Prostate gland (tissue), 2 donors: ENCODE results near the gene MEAK7. TPM values are rescaled to one million over a fixed set of nuclear protein-coding genes. Genes with fewer than 3 reads are reported as not detected.
A peak's percentile ranks its signal among the peaks of the same experiment; 100 is the strongest.

ENCODE experiments used
- DNase-seq: peaks from one replicate; pipeline ENCODE4 v3.0.0-alpha.2; 2019; ENCODE audit warnings: low spot score
- H3K27ac ChIP-seq, 2 donors: fragments of 200-600 bp; sonication (generic); 2 replicates each; pipeline ENCODE4 v1.5.1; 2017 to 2019
- H3K27me3 ChIP-seq: fragments of 200-600 bp; sonication (generic); replicated peaks from 2 replicates; pipeline ENCODE4 v1.5.1; 2019; ENCODE audit not compliant: insufficient read depth
- H3K36me3 ChIP-seq, 2 donors: fragments of 200-600 bp; sonication (generic); 1 replicate in 1 of 2; 2 replicates in 1 of 2; pipeline versions ENCODE4 v1.5.1 to v1.8.1; 2017 to 2019
- H3K4me1 ChIP-seq: fragments of 200-600 bp; sonication (generic); replicated peaks from 2 replicates; pipeline ENCODE4 v1.5.1; 2019
- H3K4me3 ChIP-seq, 2 donors: fragments of 200-600 bp; sonication (generic); 2 replicates each; pipeline ENCODE4 v1.5.1; 2017 to 2019
- H3K9me3 ChIP-seq: fragments of 200-600 bp; sonication (generic); 2 replicates; pipeline ENCODE4 v1.5.1; 2017
- CTCF ChIP-seq, 4 experiments: fragments of 200-600 bp in 2 of 4; fragments of 450-650 bp in 2 of 4; sonication (generic) in 2 of 4; IDR thresholded peaks; 1 replicate in 3 of 4; 2 replicates in 1 of 4; pipeline ENCODE4 v1.5.1; 2016 to 2019; ENCODE audit warnings: antibody characterized with exemption in 4 of 4, mild to moderate bottlenecking in 2 of 4, moderate library complexity in 2 of 4
- POLR2A ChIP-seq: fragments of 450-650 bp; IDR thresholded peaks from one replicate; pipeline ENCODE4 v1.6.1; 2016; ENCODE audit warnings: antibody characterized with exemption, mild to moderate bottlenecking
- POLR2AphosphoS5 ChIP-seq: sonication (generic); formaldehyde crosslinking; IDR thresholded peaks from one replicate; pipeline ENCODE4 v1.6.1; 2017; ENCODE audit warnings: antibody characterized with exemption
- WGBS: methylation state at CpG from one replicate; pipeline ENCODE4 v1.1.5; 2018; 5-methylcytosine and 5-hydroxymethylcytosine counted together
- intact Hi-C: fragments of 100-400 bp; cut with DNase I; formaldehyde crosslinking; loops from one replicate; pipeline ENCODE4 v1.14.2; 2022
- total RNA-seq, 2 donors: library from RNA; depleted of rRNA; stranded (reverse); fragments of >200 nt; gene quantifications; one replicate each; pipeline ENCODE4 v1.1.0, GENCODE V29; 2016

MEAK7 gene
- total RNA-seq, 2 donors from 2014 or later = 12.4 to 13.7 TPM

- no peak for DNase-seq
- Histone ChIP-seq H3K27me3 (no peaks in the 10 kb centered on the region), H3K27ac (peak overlapping the region; percentile 83 to 87), H3K9me3 (no peaks in the 10 kb centered on the region), H3K4me1 (peaks cover 8% of the 10 kb centered on the region), H3K36me3 (no peaks in the 10 kb centered on the region), H3K4me3 (peak overlapping the region; percentile 83 to 89)
- intact Hi-C loops = loop anchor here (5.0 kb wide), 1 partner anchor 212 kb away; the partner anchor contains the start of gene WFDC1
- TF ChIP-seq POLR2A (no peak), POLR2AphosphoS5 (no peak), CTCF (IDR thresholded peaks at IDR 0.05) (no peak)
- 35% methylated on average over 13 of the region's 13 CpGs for whole genome bisulfite sequencing
Observed at GRCh38 chr16:84503751-84504395, 586 bp downstream of the MEAK7 start.

GRCh38 chr16:84502581-84502980 is 1.9 kb downstream of the MEAK7 start:
- 90% methylated on average over 6 of the region's 6 CpGs for WGBS

GRCh38 chr16:84502075-84502474 is 2.4 kb downstream of the MEAK7 start:
- Histone ChIP-seq H3K4me3 (no peak overlapping the region), H3K27ac (no peak overlapping the region), H3K36me3 (no peaks in the 10 kb centered on the region), H3K4me1 (peaks cover 8% of the 10 kb centered on the region), H3K9me3 (no peaks in the 10 kb centered on the region), H3K27me3 (no peaks in the 10 kb centered on the region)
- TF ChIP-seq POLR2A (no peak), POLR2AphosphoS5 (no peak), CTCF (IDR thresholded peaks at IDR 0.05) (no peak)
- 91% methylated on average over 13 of the region's 13 CpGs for WGBS
- intact Hi-C loops = loop anchor here (5.0 kb wide), 1 partner anchor 210 kb away; the partner anchor contains the start of gene WFDC1
- no peak for DNase-seq

More at GRCh38 chr16:84502581-84502980, 1.9 kb downstream of the MEAK7 start:
- Histone ChIP-seq H3K9me3 (no peaks in the 10 kb centered on the region), H3K36me3 (no peaks in the 10 kb centered on the region), H3K4me1 (peaks cover 8% of the 10 kb centered on the region), H3K4me3 (no peak overlapping the region), H3K27me3 (no peaks in the 10 kb centered on the region), H3K27ac (no peak overlapping the region)
- TF ChIP-seq CTCF (IDR thresholded peaks at IDR 0.05) (no peak), POLR2A (no peak), POLR2AphosphoS5 (no peak)
- no peak for DNase-seq
- intact Hi-C loops = loop anchor here (5.0 kb wide), 1 partner anchor 210 kb away; the partner anchor contains the start of gene WFDC1

- Histone ChIP-seq H3K27me3 (no peaks in the 10 kb centered on the region), H3K27ac (no peak overlapping the region), H3K9me3 (no peaks in the 10 kb centered on the region), H3K4me3 (no peak overlapping the region), H3K4me1 (peaks cover 8% of the 10 kb centered on the region), H3K36me3 (no peaks in the 10 kb centered on the region)
- intact Hi-C loops = loop anchor here (5.0 kb wide), 1 partner anchor 209 kb away; the partner anchor contains the start of gene WFDC1
- no peak for TF ChIP-seq CTCF (IDR thresholded peaks at IDR 0.05)
- no peak for TF ChIP-seq POLR2AphosphoS5
- TF ChIP-seq POLR2A = no peak
- DNase-seq = no peak
- WGBS = 60% methylated on average over 12 of the region's 12 CpGs
Observed at GRCh38 chr16:84501077-84501735, 3.3 kb downstream of the MEAK7 start.
